GM19193 (cell line): Measurements from ENCODE around the gene SPOP.

Source experiments
- POLR2A ChIP-seq: IDR thresholded peaks from 4 replicates; pipeline ENCODE4 v1.6.1; 2011; ENCODE audit not compliant: insufficient read depth, insufficient read length; ENCODE audit errors: extremely low read depth

The SPOP gene

GRCh38 chr17:49703557-49704277, 25.8 kb upstream of the SPOP start:
- no peak for TF ChIP-seq POLR2A

- no peak for TF ChIP-seq POLR2A
These were observed 23.1 kb upstream of the SPOP start for GRCh38 chr17:49700960-49701359.

GRCh38 chr17:49699966-49700575, 22.2 kb upstream of the SPOP start:
- no peak for TF ChIP-seq POLR2A

DNA sequence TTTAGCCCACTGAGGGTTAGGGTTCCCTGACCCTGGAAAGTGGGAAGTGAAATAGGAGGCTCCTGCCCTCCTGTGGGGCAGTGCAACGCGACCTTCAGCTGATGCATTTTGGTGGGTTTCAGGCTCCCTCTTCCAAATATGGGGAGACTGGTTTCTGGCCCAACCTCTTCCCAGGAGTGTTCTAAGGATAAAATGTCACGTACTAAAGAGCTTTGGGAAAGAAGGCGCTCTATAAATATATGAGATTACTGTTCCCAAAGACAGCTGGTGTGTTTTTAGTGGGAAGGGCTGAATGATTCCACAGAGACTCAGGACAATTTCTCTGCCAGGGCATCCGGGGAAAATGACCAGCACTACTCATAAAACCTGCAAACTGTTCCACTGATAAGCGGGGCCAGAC, 20.1 kb upstream of the SPOP start:
- TF ChIP-seq POLR2A = no peak

DNA sequence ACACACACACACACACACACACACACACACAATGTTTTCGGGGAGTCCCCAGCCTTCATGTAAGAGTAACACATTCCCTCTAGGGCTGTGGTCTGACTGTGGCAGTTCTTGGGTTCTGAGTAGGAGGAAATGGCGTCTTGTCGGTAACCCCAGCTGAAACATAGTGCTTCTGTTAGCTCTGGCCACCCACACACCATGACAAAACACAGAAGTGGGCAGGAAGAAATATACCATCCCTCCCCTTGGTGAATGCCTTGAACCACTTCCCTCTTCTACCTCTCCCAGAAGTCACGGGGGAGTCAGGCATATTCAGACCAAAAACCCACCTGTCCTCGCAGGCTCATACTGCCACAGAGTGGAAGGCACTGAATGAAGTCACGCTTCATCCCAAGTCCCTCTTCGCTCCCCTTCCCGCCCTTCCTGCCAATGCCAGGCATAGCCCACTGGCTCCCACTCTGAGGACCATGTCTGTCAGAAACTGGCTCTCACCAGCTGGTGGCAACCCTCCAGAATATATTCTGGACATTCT, 18.4 kb upstream of the SPOP start:
- no peak for TF ChIP-seq POLR2A

GRCh38 chr17:49695698-49696232, 17.9 kb upstream of the SPOP start:
- TF ChIP-seq POLR2A = no peak

DNA sequence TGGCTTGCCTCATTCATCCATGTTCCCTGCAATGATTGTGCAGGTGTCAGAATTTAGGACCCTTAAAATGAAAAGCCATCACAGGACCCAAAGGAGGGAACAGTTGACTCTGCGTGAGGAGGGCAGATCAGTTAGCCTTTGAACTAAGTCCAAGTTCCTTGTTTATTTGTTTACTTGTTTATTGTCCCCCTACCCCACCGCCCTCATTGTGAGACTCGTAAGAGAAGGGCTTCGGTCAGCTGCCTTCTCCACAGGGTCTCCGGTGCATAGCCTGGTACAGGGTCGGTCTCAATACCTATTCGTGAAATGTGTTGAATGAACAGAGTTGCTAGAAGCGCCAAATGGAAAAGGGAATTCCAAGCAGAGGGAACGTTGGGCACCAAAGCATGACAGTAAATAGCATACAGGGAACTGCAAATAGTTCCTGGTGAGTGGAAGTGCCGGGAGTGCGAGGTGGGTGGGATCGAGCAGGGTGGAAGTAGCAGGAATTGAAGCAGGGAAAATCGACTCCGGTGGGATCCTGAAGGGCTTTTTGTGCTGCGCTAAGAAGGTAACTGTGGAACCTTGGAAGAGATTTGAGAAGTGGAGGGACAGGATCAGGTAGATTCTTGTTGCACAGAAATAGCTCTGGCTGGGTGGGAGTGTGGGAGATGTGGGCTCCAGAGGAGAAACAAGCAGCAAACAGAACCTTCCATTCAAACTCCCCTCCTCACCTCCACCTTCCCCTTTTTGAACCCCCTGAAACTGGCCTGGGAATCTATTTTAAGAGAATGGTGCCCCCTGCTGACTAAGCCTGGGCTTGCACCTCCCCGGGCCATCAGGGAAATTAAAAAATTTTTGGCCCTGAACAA, 17.2 kb upstream of the SPOP start:
- TF ChIP-seq POLR2A = no peak

DNA sequence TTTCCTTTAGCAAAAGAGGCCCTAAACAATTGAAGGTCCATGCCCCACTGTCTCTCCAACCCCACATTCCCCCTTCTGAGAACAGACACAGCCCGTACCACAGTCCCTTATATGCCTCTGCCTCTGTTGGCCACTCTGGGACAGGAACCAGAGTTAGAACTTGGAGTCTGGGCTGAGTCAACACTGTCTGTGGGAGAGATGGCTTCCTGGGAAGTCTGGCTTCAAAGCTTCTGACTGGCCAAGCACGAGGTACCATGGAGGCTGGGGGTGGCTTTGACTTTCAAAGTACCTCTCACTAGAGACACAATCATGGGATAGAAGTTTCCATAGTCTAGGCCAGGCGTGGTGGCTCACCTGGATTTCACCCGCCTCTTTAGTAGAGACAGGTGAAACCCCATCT, 14.9 kb upstream of the SPOP start:
- no peak for TF ChIP-seq POLR2A

DNA sequence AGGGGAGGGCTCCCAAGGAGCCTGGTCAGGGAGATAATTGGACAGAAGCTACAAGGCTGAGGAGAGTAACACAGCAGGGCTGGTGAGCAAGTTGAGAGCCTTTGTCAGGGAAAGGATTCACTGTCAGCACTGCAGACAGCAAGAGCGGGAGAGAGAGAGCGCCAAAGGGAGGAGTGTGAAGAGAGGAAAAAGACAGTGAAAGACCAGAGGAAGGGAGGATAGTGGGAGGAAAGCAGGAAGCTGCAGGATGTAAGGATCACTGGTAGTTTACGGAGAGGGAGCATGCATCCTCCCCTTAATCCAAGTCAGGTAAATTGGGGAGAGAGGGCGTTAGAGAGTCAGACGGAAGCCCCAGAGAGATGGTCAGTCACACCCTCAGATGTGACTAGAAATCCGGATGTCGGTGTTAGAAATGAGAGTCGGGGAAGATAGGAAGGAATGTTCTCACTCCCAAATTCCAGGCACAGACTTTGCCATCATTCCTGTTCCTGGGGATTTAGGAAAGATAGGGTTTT, 13.8 kb upstream of the SPOP start:
- TF ChIP-seq POLR2A = no peak

- TF ChIP-seq POLR2A = no peak
These were observed 13.3 kb upstream of the SPOP start for GRCh38 chr17:49691086-49691676.

DNA sequence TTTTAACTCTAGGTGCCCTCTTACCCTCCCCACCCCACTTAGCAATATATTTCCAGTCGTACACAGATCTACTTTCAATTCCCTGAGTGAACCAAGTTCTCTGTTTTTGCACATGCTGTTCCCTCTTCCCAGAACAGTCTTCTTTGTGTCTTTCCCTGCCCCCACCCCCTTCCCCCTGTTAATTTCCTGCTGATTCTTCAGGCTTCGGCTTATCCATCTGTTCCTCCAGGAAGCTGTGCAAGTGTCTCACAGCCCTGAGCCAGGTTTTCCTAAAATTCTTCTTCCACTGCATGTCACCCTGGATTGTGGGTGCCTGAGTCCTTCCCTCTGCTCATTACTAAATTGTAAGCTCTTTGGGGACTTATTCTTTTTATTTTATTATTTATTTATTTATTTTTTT, 12.4 kb upstream of the SPOP start:
- TF ChIP-seq POLR2A = no peak

DNA sequence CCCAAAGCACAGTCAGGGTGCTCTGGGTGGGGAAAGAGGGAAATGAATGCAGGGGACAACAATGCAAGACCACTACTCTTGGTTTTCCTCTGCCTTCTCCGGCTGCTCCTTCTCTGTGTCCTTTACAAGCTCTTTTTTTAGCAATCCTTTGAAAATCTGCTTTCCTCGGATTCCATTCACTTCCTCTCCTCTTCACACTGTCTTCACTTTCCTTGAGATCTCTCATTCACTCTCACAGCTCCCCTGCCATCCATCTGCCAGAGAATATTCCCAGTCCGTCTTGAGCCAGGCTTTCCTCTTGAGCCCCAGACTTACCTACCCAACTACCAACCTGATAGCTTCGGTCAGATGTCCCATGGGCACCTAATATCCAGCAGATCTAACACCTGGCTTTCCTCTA, 11.0 kb upstream of the SPOP start:
- TF ChIP-seq POLR2A = no peak

GRCh38 chr17:49687878-49688491, 10.1 kb upstream of the SPOP start:
- no peak for TF ChIP-seq POLR2A

GRCh38 chr17:49681106-49681979, 3.4 kb upstream of the SPOP start:
- TF ChIP-seq POLR2A = no peak

DNA sequence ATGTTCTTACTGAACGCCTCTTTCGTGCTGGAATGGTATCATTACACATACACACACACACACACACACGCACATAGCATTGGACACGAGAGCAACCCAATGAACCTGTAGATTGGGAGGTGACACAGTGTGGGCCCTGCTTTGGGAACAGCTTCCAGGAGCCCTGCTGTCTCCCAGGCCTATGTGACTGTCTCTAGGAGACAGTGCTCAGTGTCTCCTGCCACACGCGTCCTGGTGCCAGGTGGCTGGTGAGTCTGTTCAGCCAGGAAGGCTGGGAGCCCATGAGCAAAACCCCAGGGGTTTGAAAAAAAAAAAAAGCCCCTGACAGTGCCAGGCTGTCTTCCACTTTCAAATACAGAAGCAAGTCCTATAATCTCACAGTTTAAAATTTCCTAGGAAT, 2.4 kb upstream of the SPOP start:
- no peak for TF ChIP-seq POLR2A
